ENCODE measurements around the gene ESR1.

GRCh38 chr6:151782560-151782959 is 24.9 kb upstream of the ESR1 start:
- TF ChIP-seq CTCF (IDR thresholded peaks at IDR 0.05; ENCODE audit: low read depth, low read length, poor library complexity, severe bottlenecking) (no peak), EZH2phosphoT487 (IDR thresholded peaks at IDR 0.05; ENCODE audit: borderline replicate concordance, low read length) (no peak)

Data from DOHH2 (cell line).